Kidney (tissue), 14 donors: Measurements from ENCODE around the gene RIMKLB. TPM values are rescaled to one million over a fixed set of nuclear protein-coding genes. Genes with fewer than 3 reads are reported as not detected.

Source experiments
- DNase-seq, 5 donors: peaks; one replicate each; pipeline ENCODE4 v3.0.0-alpha.2; 2013 to 2020
- FAIRE-seq: peaks from 2 replicates; lab custom pipeline; 2012; peaks lifted over from hg19 to GRCh38; lab: Jason Lieb, UNC
- H3K27ac ChIP-seq, 2 donors: one replicate each; pipeline ENCODE4 v1.7.0; 2013; ENCODE audit warnings: low read depth in 2 of 2, low read length in 2 of 2, inconsistent platforms in 1 of 2
- H3K27me3 ChIP-seq: one replicate; pipeline ENCODE4 v1.7.1; 2013; ENCODE audit warnings: low read length, inconsistent platforms; ENCODE audit not compliant: control insufficient read depth, insufficient read depth
- H3K36me3 ChIP-seq, 3 donors: one replicate each; pipeline versions ENCODE4 v1.7.0 to v1.7.1; 2013; ENCODE audit warnings: low read length in 3 of 3, control low read depth in 1 of 3, inconsistent platforms in 1 of 3; ENCODE audit not compliant: insufficient read depth in 3 of 3, control insufficient read depth in 2 of 3
- H3K4me1 ChIP-seq, 3 donors: one replicate each; pipeline versions ENCODE4 v1.7.0 to v1.7.1; 2013; ENCODE audit warnings: low read length in 3 of 3, inconsistent platforms in 1 of 3, low read depth in 1 of 3; ENCODE audit not compliant: control insufficient read depth in 2 of 3, insufficient read depth in 2 of 3
- H3K4me3 ChIP-seq, 3 donors: one replicate each; pipeline versions ENCODE4 v1.7.0 to v1.8.1; 2013; ENCODE audit warnings: low read length in 3 of 3, control low read depth in 1 of 3, inconsistent platforms in 1 of 3
- H3K9ac ChIP-seq, 3 donors: one replicate each; pipeline versions ENCODE4 v1.7.0 to v1.7.1; 2013; ENCODE audit warnings: low read length in 3 of 3, control low read depth in 1 of 3, inconsistent platforms in 1 of 3
- H3K9me3 ChIP-seq, 3 donors: one replicate each; pipeline versions ENCODE4 v1.7.0 to v1.7.1; 2013; ENCODE audit warnings: low read length in 3 of 3, control low read depth in 1 of 3, inconsistent platforms in 1 of 3; ENCODE audit not compliant: control insufficient read depth in 2 of 3, insufficient read depth in 1 of 3
- intact Hi-C: fragments of 100-400 bp; cut with DNase I; formaldehyde crosslinking; loops from one replicate; pipeline ENCODE4 v1.11.1; 2022
- polyA plus RNA-seq: library from polyadenylated mRNA; stranded (reverse); fragments of 350-450 nt; fragmentation: Illumina TruSeq; extraction: RNeasy Lipid Tissue Mini Kit (QIAGEN cat#74804); gene quantifications from one replicate; pipeline ENCODE4 v1.2.3, GENCODE V29; 2014; ENCODE audit warnings: low read depth, low replicate concordance; ENCODE audit not compliant: insufficient read depth
- total RNA-seq: library from RNA; stranded (reverse); fragmentation: NEBNext Ultra II Directional; extraction: Animal tissue kit (Norgen Biotek cat#: 25700); gene quantifications from one replicate; pipeline ENCODE4 v1.2.1, GENCODE V29; 2021
- TF ChIP-seq, protein P1 (sequence below): IDR thresholded peaks from 3 replicates; pipeline ENCODE4 v1.5.1; 2012; ENCODE audit warnings: mild to moderate bottlenecking, moderate library complexity, borderline replicate concordance; ENCODE audit not compliant: insufficient read depth; ENCODE audit errors: extremely low read depth
- donor health status: control.
- donor health status: control.
- donor health status: control.
- donor health status: control.
- donor health status: control.
- donor health status: DM: yes; HTN: yes; CAD: no.
- donor health status: Normal renal cell carcinoma (clear cell type).

RIMKLB gene
- total and polyA plus RNA-seq, 2 donors from 2014 or later, result 38.0 to 45.5 TPM

DNA sequence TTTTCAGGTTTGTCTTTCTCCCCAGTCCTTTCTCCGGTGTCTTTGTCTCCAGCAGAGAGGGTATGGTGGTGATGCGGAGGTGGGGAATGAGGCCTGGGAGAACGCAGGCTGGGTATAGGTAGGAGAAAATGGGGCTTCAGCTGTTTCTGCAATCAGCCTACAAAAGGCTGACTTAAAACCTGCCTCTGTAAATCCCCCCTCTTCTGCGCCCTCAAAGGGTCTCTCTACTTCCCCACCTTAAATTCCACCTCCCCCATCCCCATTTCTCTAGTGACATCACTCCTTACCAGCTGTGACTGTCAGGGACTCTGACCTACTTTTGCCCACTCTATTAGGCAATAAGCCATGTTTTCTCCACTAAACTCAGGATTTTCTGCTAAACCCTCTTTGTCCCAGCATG, 8.1 kb upstream of the RIMKLB start:
- Histone ChIP-seq H3K9me3 (no peaks in the 10 kb centered on the region), H3K4me1 (peaks cover 8 to 14% (median 12%) of the 10 kb centered on the region in 3 donors), H3K9ac (no peak overlapping the region), H3K4me3 (no peak overlapping the region), H3K27me3 (no peaks in the 10 kb centered on the region), H3K36me3 (no peaks in the 10 kb centered on the region), H3K27ac (no peak overlapping the region)
- TF ChIP-seq, protein P1, sequence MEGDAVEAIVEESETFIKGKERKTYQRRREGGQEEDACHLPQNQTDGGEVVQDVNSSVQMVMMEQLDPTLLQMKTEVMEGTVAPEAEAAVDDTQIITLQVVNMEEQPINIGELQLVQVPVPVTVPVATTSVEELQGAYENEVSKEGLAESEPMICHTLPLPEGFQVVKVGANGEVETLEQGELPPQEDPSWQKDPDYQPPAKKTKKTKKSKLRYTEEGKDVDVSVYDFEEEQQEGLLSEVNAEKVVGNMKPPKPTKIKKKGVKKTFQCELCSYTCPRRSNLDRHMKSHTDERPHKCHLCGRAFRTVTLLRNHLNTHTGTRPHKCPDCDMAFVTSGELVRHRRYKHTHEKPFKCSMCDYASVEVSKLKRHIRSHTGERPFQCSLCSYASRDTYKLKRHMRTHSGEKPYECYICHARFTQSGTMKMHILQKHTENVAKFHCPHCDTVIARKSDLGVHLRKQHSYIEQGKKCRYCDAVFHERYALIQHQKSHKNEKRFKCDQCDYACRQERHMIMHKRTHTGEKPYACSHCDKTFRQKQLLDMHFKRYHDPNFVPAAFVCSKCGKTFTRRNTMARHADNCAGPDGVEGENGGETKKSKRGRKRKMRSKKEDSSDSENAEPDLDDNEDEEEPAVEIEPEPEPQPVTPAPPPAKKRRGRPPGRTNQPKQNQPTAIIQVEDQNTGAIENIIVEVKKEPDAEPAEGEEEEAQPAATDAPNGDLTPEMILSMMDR, result no peak
- FAIRE-seq, result no peak
- intact Hi-C loops, result loop anchor here (10.0 kb wide), 1 partner anchor 135 kb away; the partner anchor contains the start of gene A2ML1
- no peak for DNase-seq

DNA sequence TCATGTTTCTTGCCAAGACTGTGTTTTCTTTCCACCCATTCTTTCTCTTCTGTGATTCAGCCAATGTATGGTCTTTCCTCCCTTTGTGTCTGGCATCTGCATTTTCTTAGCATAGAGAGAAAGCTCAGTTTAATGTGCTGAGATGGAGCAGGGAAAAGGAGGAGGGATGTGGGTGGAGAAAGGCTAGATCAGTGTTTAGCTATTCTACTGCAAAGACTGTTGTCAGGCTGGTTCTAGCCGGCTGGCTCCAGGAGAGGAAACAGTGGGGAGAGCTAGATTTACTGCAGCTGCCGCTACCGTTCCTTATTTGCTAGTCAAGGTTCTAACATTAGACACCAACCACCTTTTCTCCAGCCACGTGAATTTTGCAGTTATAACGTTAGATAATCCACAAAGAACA, 5.2 kb upstream of the RIMKLB start:
- Histone ChIP-seq H3K27ac (peak overlapping the region in 1 of 2 donors; percentile 49), H3K4me1 (peaks cover 8 to 16% (median 12%) of the 10 kb centered on the region in 3 donors), H3K27me3 (no peaks in the 10 kb centered on the region), H3K9me3 (no peaks in the 10 kb centered on the region), H3K4me3 (peak overlapping the region in 1 of 3 donors; percentile 8), H3K36me3 (no peaks in the 10 kb centered on the region), H3K9ac (peak overlapping the region in 2 of 3 donors; percentile 2 to 12)
- intact Hi-C loops, result no loop called here
- TF ChIP-seq, protein P1, result no peak
- no peak for FAIRE-seq
- DNase-seq, result peak in 4 of 5 donors; percentile 82 to 97 (median 90)

DNA sequence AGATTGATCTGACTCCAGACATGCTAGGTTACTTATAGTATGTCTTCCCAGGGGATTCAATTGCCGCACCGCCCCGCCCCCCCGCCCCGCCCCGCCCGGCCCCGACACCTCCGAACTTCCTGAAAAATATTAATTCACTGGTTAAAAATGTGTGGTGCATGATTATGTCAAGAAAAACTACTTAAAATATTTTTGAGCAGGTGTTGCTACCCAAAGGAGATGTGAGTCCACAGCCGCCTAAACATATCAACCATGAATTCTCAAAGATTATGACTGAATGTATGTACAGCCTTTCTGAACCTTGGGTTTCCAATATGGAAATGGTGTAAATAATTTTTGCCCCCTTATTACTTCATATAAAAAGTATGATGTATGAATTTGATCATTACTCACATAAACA, 2.7 kb upstream of the RIMKLB start:
- no peak overlapping the region for H3K27ac ChIP-seq
- FAIRE-seq, result no peak
- intact Hi-C loops, result no loop called here
- peaks cover 5 to 9% (median 9%) of the 10 kb centered on the region in 3 donors for H3K4me1 ChIP-seq
- DNase-seq, result no peak
- TF ChIP-seq, protein P1, result no peak
- no peak overlapping the region for H3K4me3 ChIP-seq
- H3K27me3 ChIP-seq, result no peaks in the 10 kb centered on the region
- no peaks in the 10 kb centered on the region for H3K9me3 ChIP-seq
- no peak overlapping the region for H3K9ac ChIP-seq
- H3K36me3 ChIP-seq, result no peaks in the 10 kb centered on the region
